CD4-positive, alpha-beta T cell treated with Interleukin-4 for 1 hour (primary cell): Measurements from ENCODE around the gene TMEM258.

Experiments used
- DNase-seq, 2 donors: peaks; one replicate each; pipeline ENCODE4 v3.0.0-alpha.2; 2020 to 2022

Gene TMEM258

DNA sequence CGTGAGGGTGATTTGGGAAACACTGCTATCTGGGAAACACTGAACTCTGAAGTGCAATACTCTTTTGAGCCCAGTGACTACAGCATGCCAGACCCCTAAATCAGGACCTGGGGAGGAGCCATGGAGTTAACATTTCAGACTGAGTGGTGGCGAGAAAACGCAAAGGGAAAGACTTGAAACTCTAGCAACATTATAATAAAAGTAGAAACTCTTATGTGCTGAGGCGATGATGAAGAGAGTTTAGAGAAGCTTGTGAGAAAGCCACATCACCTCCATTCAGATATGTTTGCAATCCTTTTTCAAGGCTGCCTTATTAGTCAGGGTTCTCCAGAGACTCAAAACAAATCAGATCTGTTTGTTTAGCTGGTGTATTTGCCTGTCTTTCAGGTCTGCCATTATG lies 2.2 kb upstream of the TMEM258 start:
- DNase-seq, result no peak

DNA sequence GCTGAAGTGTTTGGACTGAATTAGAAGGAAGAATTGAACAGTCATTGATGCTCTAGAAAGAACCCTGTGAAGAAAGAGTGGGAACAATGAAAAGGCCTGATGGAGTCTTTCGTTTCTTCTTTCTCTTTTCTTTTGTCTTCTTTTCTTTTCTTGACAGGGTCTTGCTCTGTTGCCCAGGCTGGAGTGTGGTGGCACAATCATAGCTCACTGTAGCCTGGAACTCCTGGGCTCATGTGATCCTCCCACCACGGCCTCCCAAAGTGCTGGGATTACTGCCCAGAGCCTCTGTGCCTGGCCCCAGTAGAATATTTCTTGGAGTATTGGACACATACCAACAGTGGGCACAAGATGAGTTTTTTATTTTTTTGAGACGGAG lies 1.4 kb upstream of the TMEM258 start:
- no peak for DNase-seq

DNA sequence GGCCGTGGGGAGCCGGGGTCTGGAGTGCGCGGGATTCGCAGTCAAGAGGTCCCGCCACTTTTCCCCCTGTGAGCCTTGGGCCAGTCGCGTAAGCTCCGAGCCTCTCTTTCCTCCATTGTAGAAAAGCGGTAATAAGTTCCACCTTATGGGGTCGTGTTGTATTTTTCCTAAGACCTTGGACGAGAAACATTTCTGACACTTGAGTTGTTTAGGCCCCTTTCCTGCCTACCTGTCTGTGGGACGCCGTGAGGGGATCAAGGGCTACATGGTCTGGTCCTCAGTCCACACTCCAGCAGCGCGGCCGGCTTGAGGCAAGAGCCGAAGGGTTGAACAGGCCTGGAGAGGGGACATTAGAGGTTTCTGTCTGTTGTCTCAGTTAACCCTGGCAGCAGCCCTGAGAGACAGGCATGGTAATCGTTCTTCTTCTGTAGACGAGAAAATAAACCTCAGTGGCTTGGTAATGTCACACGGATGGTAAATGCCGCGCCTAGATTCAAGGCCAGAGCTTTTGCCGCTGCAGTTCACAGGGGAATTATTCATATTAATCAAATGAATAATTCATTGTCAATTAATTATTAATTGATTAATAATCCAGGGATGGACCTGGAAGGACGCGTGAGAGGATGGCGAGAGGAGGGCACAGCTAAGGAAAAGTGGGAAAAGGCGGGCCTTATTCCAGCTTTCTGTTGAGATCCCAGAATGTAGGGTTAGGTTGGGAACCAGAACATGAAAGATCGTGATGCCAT lies 857 bp upstream of the TMEM258 start:
- no peak for DNase-seq

GRCh38 chr11:61791737-61792309 lies 576 bp downstream of the TMEM258 start:
- peak; percentile 54 to 59 for DNase-seq

DNA sequence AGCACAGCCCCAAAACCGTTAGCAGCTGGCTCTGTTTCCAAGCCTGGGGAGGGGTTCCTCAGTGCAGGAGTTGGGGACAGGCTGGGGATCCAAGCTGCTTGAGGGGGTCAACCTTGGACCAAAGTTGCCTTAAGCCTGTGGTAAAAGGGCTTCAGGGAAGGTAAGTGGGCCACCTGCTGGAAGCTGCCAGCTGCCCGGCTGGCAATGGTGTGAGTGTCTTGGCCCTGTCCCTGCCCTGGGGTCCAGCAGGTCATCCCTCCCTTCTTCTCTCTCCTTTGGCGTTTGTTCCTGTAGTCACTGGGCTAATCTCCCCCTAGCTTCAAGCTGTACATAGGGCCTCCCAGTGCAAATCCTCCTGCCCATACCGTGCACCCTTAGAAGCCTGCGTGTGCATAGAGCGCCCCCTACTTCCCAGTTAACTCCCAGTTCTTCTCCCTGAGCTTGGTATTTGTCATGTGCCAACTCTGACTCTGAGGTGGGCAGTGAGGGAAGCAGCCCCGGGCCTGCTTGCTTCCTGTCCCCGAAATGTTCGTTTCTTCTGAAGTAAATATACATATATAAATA lies 4.4 kb downstream of the TMEM258 start:
- DNase-seq, result peak in 1 of 2 donors; percentile 22

- no peak for DNase-seq
Observed at GRCh38 chr11:61785837-61786402, 6.5 kb downstream of the TMEM258 start.

- DNase-seq, result no peak
Observed at GRCh38 chr11:61784506-61784805, 7.9 kb downstream of the TMEM258 start.

DNA sequence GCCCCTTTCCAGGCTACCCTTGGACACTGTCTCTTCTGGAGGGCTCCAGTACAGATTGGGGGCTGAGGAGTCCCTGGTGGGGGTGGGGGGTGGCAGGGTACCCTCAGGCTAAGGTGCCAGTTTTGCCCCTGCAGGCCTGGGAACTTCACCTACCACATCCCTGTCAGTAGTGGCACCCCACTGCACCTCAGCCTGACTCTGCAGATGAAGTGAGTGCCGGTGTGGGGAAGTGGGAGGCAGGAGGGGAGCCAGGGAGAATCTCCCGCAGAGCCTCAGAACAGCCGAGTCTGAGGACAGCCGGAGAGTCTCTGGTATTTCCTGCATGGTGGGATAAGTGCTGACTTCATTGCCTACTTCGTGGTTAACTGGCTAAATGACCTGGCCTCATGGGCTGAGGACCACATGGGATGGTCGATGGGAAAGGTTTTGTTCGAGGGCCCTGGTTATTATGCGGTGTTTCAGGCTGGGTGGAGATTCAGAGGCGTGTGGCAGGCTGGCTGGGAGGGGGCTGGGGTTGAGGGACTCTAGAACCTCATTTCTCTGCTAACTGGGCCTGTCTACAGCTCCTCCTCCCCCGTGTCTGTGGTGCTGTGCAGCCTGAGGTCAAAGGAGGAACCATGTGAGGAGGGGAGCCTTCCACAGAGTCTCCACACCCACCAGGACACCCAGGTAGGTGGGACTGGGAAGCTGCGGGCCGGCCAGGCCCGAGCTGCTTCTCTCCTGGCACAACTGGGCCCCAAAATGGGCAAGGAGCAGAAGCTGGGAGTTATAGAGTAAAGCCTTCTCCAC lies 8.5 kb downstream of the TMEM258 start:
- DNase-seq, result no peak

GRCh38 chr11:61782841-61783240 lies 9.6 kb downstream of the TMEM258 start:
- DNase-seq, result no peak

GRCh38 chr11:61782299-61782698 lies 10.1 kb downstream of the TMEM258 start:
- no peak for DNase-seq

- no peak for DNase-seq
Observed at GRCh38 chr11:61781585-61781984, 10.8 kb downstream of the TMEM258 start.

DNA sequence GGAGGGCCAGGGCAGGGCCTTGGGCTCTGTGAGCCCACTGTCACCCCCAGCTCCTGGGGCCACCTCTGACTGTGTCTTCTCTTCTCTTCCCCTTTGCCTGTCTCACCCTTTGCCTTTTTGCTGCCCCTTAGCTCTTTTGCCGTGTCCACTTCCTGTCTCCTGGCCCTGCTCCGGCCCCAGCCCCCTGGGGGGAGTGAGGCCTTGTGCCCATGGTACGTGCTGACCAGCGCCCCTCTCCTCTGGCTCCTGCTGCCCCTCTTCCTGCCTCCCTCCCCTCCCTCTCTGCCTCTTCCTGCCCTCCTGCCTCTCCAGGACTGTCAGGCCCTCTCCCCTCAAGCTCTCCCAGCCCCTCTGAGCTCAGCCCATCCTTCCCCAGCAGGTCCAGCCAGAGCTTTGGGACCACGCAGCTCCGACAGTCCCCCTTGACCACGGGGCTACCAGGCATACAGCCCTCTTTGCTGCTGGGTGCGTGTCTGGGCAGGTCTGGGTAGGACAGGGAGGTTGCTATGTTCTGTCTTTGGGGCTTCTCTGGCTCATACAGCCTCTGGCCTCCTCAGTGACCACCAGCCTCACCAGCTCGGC lies 11.7 kb downstream of the TMEM258 start:
- DNase-seq, result no peak

DNA sequence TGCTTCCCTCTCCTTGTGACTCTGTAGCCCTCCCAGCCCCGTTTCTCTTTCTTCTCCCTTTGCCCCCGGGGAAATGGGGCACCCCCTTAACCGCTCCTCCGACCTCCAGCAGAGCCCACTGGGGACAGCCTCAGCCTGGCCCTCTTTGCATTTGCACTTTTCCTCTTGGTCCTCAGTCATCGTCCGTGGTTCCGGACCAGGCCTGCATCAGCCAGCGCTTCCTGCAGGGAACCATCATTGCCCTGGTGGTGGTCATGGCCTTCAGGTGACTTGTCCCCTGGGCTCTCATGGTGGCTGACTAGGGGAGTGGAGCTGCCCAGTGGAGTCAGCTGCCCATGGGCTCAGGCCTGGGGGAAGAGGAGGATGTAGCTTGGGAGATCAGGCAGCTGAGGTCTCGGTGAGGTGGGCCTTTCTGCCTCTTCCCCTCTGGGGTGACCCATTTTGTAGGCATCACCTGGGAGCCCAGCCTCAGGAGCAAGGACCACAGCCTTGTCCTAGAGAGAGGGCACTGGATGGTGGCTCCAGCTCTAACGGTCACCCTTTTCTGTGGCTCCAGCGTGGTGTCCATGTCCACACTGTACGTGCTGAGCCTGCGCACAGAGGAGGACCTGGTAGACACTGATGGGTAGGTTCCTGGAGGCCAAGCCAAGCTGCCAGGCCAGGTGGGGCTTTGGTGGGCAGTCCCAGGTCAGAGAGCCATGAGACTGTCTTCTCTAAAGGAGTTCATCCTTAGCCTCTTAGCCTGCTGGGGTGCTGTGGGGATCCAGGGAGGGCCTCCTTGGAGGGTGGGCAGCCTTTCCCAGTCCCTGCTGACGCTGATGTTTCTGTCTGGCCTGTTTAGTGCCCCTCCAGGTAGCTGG lies 12.5 kb downstream of the TMEM258 start:
- no peak for DNase-seq

GRCh38 chr11:61778920-61779650 lies 13.3 kb downstream of the TMEM258 start:
- DNase-seq, result no peak

DNA sequence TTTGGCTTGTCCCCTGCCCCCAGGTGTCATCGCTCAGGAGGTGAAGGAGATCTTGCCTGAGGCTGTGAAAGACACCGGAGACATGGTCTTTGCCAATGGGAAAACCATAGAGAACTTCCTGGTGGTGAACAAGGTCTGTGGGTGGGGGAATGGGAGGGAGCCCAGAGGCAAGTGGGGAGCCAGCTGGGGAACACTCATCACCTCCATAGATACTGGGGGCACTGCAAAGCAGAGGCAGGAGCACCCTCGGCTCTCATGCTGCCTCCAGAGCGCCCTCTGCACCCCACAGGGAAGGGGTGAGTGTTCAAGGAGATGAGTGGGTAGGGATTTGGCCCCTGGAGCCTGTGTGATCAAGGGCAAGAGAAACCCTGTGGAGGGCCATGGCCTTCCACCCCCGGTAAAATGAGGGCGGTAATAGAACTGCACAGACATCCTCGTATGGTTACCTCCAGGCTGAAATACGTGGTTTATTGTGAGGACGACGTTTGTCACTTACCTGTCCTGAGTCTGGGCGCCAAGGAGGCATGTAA lies 14.0 kb downstream of the TMEM258 start:
- DNase-seq, result no peak

DNA sequence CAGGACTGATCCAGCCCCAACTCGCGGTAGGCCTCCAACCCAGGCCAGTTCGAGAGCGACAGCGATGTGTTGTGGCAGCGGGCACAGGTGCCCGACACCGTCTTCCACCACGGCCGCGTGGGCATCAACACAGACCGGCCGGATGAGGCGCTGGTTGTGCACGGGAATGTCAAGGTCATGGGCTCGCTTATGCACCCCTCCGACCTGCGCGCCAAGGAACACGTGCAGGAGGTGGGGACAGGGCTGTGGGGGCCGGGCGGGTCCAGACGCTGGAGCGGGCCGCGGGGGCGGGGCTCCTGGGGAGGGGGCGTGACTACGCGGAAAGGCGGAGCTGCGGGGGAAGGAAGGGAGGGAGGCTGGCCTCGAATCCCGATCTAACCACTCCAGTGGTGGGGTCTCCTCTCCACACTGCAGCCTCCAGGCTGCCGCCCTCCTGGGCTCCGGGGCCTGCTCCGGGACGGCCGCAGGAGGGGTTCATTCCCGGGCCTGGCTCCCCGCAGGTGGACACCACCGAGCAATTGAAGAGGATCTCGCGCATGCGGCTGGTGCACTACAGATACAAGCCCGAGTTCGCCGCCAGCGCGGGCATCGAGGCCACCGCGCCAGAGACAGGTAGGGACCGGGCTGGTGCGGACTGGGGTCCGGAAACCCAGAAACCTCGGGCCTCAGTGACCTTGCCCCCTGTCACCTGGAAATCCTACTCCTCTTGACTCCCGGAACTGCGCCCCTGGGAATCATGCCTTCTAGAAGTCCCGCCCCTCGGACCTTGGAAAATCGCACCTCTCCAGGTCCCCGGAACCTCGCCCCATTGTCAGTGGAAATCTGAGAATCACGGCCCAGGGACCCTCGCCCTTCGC lies 14.9 kb downstream of the TMEM258 start:
- DNase-seq, result peak; percentile 61 to 79

GRCh38 chr11:61776561-61777075 lies 15.8 kb downstream of the TMEM258 start:
- DNase-seq, result peak; percentile 45 to 48

DNA sequence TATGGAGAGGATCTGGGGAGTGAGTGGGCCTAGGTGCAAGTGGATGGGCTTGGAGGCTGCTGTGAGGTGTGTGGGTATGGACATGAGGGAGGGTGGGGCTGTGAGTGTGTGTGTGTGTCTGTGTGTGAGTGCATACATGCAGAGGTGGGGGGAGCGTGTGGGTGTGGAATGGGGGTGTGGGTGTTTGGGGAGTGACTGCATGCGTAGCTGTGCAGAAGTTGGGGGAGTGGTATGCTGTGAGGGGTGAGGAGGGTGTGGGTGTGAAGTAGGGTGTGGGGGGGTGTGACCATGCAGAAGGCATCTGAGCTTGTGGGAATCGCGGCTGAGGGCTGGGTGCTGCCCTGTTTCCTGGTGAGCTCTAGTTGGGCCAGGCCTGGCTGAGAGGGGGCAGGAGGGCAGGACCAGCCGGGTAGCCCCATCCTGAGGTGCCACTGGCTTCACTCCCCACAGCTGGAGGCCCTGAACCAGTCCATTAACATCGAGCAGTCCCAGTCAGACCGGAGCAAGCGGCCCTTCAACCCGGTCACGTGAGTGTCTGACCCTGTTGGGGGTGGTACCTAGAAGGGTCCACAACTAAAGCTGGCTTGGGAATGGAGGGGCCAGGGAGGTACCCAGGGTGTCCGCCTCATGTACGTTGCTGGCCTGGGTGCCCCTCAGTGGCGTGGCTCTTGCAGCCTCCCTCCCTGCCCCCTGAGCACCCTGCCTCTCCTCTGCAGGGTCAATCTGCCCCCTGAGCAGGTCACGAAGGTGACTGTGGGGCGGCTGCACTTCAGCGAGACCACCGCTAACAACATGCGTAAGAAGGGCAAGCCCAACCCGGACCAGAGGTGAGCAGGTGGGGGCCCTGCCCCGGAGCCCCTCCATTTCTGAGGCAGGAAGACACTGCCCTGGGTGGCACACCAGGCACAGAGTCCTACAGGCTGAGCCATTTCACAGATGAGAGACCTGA lies 16.5 kb downstream of the TMEM258 start:
- DNase-seq, result peak in 1 of 2 donors; percentile 35

GRCh38 chr11:61775106-61775505 lies 17.3 kb downstream of the TMEM258 start:
- DNase-seq, result no peak
